Urothelium cell line (cell line): ENCODE measurements around the gene LIMS2.
A peak's percentile ranks its signal among the peaks of the same experiment; 100 is the strongest.

ENCODE experiments used
- DNase-seq: peaks from one replicate; pipeline ENCODE4 v3.0.0; 2011; ENCODE audit warnings: low spot score, mixed read lengths
- FAIRE-seq: peaks from 2 replicates; lab custom pipeline; 2011; peaks lifted over from hg19 to GRCh38; lab: Jason Lieb, UNC

Gene LIMS2

DNA sequence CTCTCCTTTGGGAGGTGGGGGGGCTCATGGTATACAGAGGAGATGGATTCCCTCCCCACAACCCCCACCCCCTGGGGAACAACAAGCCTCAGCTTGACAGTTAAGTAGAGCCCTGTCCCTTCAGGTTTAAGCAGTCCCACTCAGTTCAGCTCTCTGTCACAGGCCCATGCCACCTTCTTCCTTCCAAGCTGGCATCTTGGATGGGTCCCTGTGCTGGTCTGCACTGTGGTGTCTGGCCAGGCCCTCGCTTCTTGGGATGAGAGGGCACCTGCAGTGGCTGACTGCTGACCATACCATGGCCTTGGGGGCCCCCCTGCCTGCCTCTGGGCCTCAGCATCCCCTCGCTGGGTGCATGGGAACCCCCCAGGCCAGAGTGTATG, 49.8 kb downstream of the LIMS2 start:
- no peak for DNase-seq
- no peak for FAIRE-seq

DNA sequence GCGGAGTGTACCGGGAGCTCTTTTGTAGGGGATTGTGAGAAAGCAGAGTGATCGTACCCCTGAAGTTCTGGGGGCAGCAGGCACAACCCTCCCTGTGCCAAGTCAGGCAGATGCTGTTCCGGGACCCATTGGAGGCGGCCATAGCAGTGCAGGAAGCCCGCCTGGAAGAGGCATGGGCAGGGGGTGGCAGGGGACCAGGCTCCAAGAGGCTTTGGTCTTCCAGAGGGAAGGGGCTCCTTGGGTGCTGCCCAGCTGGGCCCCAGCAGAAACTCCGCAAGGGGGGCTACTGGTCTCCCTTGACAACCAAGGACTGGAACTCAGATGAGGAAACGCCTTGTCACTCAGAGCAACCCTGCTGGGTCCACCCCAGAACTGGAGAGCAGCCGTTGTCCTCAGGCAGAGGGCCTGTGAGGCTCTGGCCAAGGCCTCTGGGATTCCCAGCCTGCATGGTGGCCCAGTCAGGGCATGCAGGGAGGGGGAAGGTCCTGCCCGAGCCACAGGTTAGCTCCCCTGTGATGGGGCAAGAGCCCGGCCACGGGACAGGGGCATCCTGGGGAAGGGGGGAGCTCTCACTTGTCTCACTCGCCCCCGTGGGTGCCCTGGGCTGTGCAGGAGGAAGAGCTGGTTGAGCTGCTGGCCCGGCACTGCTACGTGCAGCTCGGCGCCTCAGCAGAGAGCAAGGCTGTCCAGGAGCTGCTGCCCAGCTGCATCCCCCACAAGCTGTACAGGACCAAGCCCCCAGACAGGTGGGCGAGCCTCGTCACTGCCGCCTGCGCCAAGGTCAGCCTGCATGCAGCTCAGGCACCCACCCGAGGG, 50.4 kb downstream of the LIMS2 start:
- FAIRE-seq (no peak), DNase-seq (no peak)

DNA sequence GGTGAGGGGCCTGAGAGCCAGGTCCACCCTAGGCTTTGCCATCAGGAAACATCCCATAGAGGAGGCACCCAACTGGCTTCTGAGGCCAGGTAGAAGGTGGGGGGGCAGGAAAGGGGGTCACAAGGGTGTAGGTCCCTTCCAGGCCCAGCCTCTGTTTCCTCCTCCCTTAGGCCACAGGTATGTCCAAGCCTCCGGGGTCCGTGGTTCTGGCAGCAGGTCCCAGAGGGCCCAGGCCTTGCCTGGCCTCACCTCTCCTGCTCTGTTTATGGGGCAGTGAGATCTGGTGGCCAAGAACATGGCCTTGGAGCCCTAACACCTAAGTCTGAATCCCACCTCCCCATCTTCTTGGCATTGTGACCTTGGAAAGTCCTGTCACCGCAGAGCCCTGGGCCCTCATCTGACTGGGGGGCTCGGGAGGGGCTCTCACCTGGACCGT, 51.0 kb downstream of the LIMS2 start:
- DNase-seq: no peak
- FAIRE-seq: no peak

DNA sequence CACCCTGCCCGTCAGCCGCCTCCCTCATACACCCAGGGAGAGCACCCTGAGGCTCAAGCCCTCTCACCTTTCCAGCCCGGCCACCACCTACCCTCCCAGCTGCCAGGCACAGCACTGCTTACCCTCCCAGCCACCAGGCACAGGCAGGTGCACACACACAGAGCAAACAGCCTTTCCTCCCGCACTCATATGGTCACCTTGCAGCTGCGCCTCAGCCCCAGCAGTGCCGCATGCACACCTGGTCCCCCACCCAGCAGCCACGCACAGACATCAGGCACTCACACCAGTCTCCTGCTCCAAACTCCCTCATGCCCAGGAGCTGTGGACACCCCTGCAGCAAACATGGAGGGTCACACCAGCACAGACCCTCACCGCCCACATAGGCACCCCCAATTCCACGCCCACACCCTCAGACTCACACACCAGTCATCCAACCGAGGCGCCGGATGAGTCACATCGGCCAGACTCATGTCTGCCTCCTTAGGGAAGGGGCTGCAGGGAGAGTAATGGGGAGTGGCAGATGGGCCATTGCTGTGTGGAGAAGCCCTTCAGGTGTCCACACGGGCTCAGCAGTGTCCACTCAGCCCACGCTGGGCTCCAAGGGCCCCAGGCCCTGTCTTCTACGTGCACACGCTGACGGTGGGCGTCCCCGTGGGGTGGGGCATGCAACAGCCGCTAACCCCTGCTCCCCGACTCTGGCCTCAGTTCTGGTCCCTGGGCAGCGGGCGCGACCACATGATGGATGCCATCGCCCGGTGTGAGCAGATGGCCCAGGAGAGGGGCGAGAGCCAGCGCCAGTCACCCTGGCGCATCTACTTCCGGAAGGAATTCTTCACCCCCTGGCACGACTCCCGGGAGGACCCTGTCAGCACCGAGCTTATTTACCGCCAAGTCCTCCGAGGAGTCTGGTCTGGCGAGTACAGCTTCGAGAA, 51.7 kb downstream of the LIMS2 start:
- peak; percentile 57 for DNase-seq
- peak; percentile 79 for FAIRE-seq

DNA sequence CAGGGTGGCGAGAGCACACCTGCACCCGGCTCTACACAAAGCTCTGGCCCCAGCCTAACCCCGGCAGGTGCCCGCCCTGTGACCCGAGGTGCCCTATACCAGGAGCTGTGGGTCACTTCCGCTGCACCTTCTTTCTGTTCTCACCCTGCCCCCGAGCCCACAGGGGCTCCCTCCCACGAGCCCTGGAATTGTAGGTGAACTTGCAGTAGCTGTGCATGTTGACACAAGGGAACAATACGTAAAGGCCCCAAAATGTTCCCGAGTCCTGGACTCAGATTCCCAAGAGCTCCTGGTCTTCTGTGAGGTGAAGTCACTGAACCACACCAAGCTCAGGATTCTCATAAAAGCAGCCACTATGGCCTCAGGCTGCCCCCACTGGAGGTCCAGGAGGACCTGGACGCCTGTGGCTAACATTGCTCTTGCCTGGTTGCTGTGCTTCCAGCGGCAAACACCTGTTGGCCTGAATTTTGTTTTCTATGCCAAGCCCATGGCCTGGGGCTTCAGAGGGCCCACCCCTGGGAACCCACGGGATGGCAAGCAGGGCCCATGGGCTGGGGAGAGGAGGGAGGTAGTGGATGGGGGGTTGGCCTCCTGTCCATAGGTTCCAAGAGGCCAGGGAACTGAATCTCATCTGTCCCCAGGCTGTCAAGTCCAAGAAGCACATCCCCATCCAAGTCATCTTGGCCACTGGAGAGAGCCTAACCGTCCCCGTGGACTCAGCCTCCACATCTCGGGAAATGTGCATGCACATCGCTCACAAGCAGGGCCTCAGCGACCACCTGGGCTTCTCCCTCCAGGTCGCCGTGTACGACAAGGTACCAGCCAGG, 52.6 kb downstream of the LIMS2 start:
- no peak for DNase-seq
- no peak for FAIRE-seq

DNA sequence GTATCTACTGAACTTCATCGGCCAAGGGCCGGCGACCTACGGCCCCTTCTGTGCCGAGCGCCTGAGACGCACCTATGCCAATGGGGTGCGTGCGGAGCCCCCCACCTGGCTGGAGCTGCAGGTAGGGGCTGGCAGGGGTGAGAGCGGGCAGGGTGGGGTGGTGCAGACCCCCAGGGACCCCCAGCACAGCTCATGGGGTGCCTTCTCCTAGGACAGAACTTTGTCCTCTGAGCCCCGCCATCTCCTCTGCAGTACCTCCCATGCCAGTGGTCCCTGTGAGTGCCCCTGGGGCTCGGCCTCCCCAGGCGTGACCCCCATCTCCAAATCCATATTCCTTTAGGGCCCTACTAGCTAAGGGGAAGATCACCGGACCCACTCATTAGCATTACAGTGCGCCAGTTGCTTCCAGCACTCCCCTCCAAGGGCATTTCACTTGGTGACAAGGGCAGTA, 53.3 kb downstream of the LIMS2 start:
- FAIRE-seq: no peak
- DNase-seq: no peak

DNA sequence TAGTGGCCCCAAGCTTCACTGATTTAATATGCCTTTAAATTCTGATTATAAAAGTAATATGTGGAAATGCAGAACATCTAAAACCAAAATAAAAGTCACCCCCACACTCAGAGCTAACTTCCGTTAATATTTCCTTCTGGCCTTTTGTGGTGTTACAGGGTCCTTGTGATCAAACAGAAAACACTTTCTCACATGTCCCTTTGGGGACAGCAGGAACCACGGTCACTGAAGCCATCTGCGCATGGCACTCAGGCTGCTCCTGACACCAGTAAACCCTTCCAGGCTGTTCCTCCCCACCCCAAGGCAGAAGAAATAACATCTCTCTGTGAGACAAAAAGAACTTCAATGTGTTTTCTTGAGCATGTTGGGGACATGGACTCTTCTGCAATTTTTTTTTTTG, 54.5 kb downstream of the LIMS2 start:
- FAIRE-seq (no peak), DNase-seq (no peak)

DNA sequence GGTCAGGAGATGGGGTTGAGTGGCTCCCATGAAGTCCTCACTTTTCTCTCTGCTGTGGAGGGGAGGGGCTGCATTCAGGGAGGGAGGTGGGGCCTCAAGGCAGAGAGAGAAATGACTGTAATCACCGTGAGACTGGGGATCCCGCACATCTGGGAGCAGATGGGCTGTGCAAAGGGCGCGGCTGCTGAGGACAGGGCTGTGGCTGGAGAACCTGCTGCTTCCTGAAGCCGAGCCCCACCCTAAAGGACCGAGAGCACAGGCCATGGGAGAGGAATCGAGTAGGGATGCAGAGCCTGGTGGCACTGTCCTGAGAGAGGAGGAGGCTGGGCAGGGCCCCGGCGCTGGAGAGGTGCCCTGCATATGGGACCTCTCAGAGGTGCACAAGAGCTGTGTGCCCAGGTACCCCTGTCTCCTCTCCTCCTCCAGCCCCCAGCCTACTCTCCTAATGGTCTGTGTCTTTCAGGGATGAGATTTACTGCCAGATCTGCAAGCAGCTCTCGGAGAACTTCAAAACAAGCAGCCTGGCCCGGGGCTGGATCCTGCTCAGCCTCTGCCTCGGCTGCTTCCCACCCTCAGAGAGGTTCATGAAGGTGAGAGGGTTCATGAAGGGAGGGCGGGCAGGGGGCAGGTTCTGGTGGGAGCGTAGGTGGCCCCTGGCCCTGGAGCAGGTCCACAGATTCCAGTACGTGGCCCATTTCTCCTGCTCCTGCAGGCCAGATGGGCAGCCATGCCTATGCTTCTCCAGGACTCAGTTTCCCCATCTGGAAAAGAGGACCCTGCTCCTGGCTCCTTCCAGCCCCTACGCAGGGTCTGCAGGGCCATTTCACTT, 55.2 kb downstream of the LIMS2 start:
- DNase-seq: no peak
- no peak for FAIRE-seq

DNA sequence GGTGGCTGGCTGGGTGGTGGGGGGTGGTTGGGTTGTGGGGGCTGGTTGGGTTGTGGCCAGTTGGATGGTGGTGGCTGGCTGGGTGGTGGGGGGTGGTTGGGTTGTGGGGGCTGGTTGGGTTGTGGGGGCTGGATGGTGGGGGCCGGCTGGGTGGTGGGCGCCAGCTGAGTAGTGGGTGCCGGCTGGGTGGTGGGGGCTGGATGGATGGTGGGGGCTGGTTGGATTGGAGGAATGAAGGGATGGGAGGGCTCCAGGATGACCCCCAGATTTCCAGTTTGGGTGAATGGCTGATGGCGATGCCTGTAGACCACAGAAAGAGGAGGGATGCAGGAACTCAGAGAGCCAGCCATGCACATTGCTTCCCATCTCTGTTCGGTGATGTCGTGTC, 56.1 kb downstream of the LIMS2 start:
- DNase-seq (no peak), FAIRE-seq (no peak)

DNA sequence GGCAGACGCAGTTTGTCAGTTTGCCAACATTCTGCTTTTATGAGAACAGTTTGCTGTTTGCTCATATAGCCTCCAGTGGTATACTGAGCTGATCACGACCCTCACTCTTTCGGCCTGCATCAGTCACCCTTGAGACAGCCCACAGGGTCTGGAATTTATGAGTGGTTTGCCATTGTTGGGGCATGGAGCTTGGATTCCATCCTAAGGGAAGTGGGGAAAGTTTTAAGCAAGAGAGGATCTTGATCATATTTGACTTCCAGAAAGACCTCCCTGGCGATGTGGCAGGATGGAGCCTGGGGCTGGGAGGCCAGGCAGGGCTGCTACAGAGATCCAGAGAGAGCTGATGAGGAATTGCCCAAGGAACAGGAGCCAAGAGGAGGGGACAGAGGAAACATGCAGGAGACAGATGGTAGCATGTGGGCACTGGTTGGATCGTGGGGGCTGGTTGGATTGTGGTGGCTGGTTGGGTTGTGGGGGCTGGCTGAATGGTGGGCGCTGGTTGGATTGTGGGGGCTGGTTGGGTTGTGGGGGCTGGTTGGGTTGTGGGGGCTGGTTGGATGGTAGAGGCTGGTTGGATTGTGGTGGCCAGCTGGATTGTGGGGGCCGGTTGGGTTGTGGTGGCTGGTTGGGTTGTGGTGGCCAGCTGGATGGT, 56.7 kb downstream of the LIMS2 start:
- no peak for DNase-seq
- FAIRE-seq: no peak

DNA sequence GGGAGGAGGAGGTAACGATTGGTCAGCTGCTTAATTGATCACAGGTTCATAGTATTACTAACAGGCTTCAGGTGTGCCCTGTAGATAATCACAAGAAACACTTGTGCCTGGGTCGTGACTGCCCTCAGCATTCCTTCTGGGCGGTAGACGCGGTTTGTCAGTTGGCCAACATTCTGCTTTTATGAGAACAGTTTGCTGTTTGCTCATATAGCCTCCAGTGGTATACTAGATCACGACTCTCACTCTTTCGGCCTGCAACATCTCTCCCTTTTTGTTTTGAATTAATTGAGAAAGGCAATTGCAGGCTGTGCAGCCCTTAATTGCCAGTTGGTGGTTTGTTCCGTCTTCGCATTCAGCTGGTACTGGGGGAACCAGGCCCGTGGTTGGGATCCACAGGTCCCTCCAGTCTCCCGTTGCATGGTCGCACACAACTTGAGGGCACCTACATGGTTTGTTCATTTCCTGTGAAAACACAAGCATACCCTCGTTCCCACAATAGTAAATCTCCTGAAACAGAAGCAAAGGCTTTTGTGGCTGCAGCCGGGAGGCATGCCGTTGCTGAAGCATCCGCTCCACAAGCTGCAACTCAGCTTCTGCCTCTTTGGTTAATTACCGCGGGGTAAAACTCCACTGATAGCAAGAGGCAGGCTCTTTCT, 59.7 kb downstream of the LIMS2 start:
- FAIRE-seq: no peak

DNA sequence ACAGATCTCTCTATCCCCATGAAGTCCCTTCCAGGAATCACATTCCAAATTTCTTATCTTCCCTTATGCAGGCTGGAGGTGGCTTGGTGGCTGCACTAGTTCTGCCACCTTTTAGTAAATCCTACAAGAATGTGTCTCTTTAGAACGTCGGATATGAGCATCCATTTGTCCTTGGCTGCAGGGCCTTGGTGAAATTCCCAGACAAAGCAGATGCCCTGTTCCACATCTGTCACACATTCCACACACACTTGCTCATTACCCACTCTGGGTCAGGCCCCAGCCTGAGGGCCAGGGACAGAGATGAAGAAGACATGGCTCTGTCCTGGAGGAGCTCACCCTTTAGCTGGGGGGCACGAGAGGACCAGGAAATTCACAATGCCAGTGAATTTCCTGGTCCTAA, 60.6 kb downstream of the LIMS2 start:
- FAIRE-seq: no peak
- no peak for DNase-seq

More for the DNA sequence above, 59.7 kb downstream of the LIMS2 start:
- no peak for DNase-seq

DNA sequence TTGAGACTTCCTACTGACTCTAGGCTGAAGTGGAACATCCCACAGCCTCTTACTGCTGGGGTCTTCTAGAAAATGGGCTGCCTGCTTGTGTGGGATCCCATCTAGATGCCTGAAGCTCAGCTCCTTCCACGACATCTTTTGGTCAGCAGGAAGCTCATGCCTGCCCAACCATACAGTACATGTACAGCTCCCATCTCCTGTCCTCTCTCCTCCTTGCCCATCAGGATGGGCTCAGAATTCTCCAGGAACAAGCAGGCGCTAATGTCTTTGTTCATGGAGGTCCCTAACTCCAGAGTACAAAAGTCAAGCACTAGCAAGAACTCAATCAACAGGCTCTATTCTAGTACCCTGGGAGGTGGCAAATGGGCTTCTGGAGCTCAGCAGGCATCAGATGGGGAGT, 61.1 kb downstream of the LIMS2 start:
- FAIRE-seq (no peak), DNase-seq (no peak)

DNA sequence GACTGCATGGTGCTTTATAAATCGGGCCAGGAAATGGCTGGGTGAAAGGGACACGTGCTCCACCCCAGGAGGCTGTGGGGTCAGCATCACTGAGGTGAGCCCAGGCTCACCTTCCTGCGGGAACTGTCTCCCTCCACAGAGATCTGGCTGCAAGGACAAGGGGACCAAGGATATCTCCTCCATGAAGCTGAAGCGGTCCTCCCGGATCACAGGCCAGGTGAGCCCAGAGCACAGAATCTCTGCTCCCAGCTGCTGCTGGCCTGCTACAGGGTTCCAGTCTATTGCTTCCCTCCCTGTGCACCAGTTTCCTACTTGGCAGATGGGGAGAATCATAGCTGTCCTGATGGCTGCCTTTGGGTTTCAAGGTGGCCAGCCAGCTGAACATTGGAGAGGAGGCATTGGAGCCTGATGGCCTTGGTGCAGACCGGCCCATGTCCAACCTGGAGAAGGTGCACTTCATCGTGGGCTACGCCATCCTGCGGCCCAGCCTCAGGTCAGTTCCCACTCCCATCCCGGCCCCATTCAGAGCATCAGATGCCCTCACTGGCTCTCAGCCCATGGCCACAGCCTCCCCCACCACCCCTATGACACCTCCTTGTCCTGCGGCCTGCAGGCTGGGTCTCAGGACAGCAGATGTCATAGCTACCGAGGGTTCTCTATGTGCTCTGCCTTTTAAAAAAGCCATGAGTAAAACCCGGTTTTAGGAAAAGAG, 63.1 kb downstream of the LIMS2 start:
- DNase-seq (no peak), FAIRE-seq (no peak)

DNA sequence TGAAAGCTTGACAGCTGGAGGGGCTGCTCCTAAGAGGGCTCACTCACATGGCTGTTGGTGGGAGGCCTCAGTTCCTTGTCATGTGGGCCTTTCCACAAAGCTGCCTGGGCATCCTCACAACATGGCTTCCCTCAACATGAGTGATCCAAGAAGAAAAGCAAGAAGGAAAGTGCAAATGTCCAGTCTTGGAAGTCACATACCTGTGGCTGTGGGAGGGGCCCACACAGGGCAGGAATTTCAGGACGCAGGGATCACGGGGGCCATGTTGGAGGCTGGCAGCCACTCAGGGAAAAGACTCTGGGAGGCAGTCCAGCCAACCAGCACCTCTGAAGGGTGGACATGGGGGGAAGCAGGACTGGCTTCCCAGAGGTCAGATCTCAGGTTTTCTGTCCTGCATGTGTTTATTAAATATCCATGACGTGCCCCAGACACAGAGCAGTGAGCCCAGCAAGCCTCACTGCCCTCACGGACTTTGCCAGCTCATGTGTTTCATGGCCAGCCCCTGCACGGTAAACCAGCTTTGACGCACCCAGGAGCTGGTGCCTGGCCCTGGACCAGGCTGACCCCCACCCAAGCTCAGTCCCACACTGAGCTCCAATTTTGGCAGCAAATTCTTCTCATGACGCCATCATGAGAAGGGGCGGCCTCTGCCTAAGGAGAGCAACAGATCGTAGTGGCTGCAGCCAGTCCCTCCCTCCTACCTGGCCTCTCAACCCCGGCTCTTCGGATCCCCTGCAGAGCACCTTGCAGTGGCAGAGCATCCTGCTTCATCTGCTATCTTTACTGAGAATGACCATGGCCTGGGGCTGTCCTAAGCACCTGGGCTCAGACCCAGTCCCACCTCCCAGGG, 64.0 kb downstream of the LIMS2 start:
- FAIRE-seq (no peak), DNase-seq (no peak)

DNA sequence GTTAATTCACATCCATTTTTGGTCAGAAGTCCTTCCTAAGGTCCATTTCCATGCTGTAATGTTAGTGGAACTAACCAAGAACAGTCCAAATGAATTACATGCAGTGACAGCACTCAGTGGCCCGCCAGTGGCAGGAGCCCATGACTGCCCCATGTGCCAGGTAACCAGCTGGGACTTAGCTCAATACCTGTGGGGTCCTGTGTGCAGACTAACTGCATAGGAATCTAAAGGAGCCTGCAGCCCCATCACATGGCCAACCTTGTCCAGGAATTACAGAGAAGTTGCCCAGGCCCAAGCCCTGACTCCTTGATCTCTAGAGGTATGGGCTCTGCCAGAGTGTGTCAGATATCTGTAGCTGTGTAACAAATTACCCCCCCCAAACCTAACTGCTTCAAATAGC, 64.8 kb downstream of the LIMS2 start:
- FAIRE-seq (no peak), DNase-seq (no peak)

DNA sequence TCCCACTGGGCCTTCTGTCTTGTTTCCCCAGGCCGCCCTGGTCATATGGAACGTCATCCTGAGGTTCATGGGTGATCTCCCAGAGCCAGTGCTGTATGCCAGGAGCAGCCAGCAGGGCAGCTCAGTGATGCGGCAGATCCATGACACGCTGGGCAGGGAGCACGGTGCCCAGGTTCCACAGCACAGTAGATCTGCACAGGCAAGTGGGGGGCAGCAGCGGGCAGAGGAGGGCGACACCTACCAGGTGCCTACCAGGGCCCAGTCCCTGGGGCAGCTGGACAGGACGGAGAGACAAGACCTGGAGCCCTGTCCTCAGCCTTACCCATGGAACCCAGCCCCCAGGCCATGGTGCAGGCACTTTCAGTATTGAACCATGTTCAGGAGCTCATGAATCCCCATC, 65.5 kb downstream of the LIMS2 start:
- FAIRE-seq (no peak), DNase-seq (no peak)
